Type B pancreatic cell (in vitro differentiated cells): Measurements from ENCODE around the gene HSP90AA1. TPM values are rescaled to one million over a fixed set of nuclear protein-coding genes. Genes with fewer than 3 reads are reported as not detected.
A peak's percentile ranks its signal among the peaks of the same experiment; 100 is the strongest.
"Not testable (repeated sequence)": the region's sequence is repeated elsewhere in the genome, so short reads cannot be mapped to it uniquely, and the experiment has no call there.

ENCODE experiments used
- DNase-seq: peaks from one replicate; pipeline ENCODE4 v3.0.0; 2021; ENCODE audit warnings: mixed read lengths; ENCODE audit not compliant: unreplicated experiment; ENCODE audit errors: extremely low spot score
- H3K27ac Mint-ChIP-seq: 2 replicates; pipeline ENCODE4 v1.8.0; 2021; ENCODE audit warnings: mild to moderate bottlenecking, mixed read lengths
- H3K27me3 Mint-ChIP-seq: 2 replicates; pipeline ENCODE4 v1.8.0; 2021; ENCODE audit warnings: mixed read lengths
- H3K36me3 Mint-ChIP-seq: 2 replicates; pipeline ENCODE4 v1.8.0; 2021; ENCODE audit warnings: mixed read lengths
- H3K4me1 Mint-ChIP-seq: one replicate; pipeline ENCODE4 v1.8.0; 2021; ENCODE audit warnings: mixed read lengths; ENCODE audit not compliant: unreplicated experiment
- H3K4me3 Mint-ChIP-seq: 2 replicates; pipeline ENCODE4 v1.8.0; 2021; ENCODE audit warnings: mild to moderate bottlenecking, mixed read lengths
- H3K9me3 Mint-ChIP-seq: 2 replicates; pipeline ENCODE4 v1.8.0; 2021; ENCODE audit warnings: mixed read lengths
- CTCF ChIP-seq: fragments of 200-600 bp; sonication (generic); conservative IDR thresholded peaks from 2 replicates; pipeline ENCODE4 v1.5.0; 2021; ENCODE audit warnings: antibody characterized with exemption, mild to moderate bottlenecking
- long read RNA-seq: library from polyadenylated mRNA; unstranded; transcript quantifications from one replicate; pipeline ENCODE4 v2.0.0, GENCODE V29; 2020
- total RNA-seq: library from RNA; stranded (reverse); gene quantifications from 2 replicates; pipeline ENCODE4 v1.2.1, GENCODE V29; 2021; ENCODE audit warnings: low replicate concordance

Gene HSP90AA1
- total RNA-seq = 585 and 652 TPM in 2 replicates
- long read RNA-seq, transcript HSP90AA1-201 (11 exons, 3,379 nt) = major isoform, 47 of 947 reads
- long read RNA-seq, transcript HSP90AA1-205 (2 exons, 429 nt) = minor isoform, 23 of 947 reads
- long read RNA-seq, partial matches to known transcripts = 865 of 947 reads
- long read RNA-seq, other reads (novel, unspliced or antisense) = 11 of 947 reads

GRCh38 chr14:102086972-102087761, at the start of gene HSP90AA1:
TSS of gene HSP90AA1 (minus strand) at chr14:102087044. CDS start at chr14:102086378, 666 bp downstream.
- DNase-seq = peak; percentile 97
- TF ChIP-seq CTCF = no peak
- H3K27me3 Mint-ChIP-seq = no peaks in the 10 kb centered on the region
- peaks cover 38% of the 10 kb centered on the region for H3K36me3 Mint-ChIP-seq
- peak within 1 kb of the TSS; percentile 98 for H3K4me3 Mint-ChIP-seq
- H3K9me3 Mint-ChIP-seq = no peaks in the 10 kb centered on the region
- peaks cover 46% of the 10 kb centered on the region for H3K4me1 Mint-ChIP-seq
- H3K27ac Mint-ChIP-seq = peak within 1 kb of the TSS; percentile 96

GRCh38 chr14:102135456-102135855, 48.6 kb upstream of the HSP90AA1 start:
- H3K4me1 Mint-ChIP-seq, H3K4me3 Mint-ChIP-seq, DNase-seq, H3K27ac Mint-ChIP-seq, H3K9me3 Mint-ChIP-seq, H3K27me3 Mint-ChIP-seq: not testable (repeated sequence)
- peaks cover 14% of the 10 kb centered on the region for H3K36me3 Mint-ChIP-seq

GRCh38 chr14:102134719-102135118, 47.9 kb upstream of the HSP90AA1 start:
- peaks cover 14% of the 10 kb centered on the region for H3K36me3 Mint-ChIP-seq
- H3K27me3 Mint-ChIP-seq, H3K27ac Mint-ChIP-seq, H3K4me1 Mint-ChIP-seq, H3K9me3 Mint-ChIP-seq, DNase-seq, H3K4me3 Mint-ChIP-seq: not testable (repeated sequence)

- H3K4me1 Mint-ChIP-seq, H3K4me3 Mint-ChIP-seq, H3K27me3 Mint-ChIP-seq, H3K9me3 Mint-ChIP-seq, DNase-seq, H3K27ac Mint-ChIP-seq: not testable (repeated sequence)
- peaks cover 14% of the 10 kb centered on the region for H3K36me3 Mint-ChIP-seq
Observed at GRCh38 chr14:102134021-102134420, 47.2 kb upstream of the HSP90AA1 start.

GRCh38 chr14:102131741-102132140, 44.9 kb upstream of the HSP90AA1 start:
- peaks cover 14% of the 10 kb centered on the region for H3K36me3 Mint-ChIP-seq
- DNase-seq = no peak
- no peaks in the 10 kb centered on the region for H3K4me1 Mint-ChIP-seq
- no peak for TF ChIP-seq CTCF
- H3K4me3 Mint-ChIP-seq = no peak overlapping the region
- no peak overlapping the region for H3K27ac Mint-ChIP-seq
- H3K9me3 Mint-ChIP-seq = no peaks in the 10 kb centered on the region
- H3K27me3 Mint-ChIP-seq = no peaks in the 10 kb centered on the region

GRCh38 chr14:102126807-102127455, 40.1 kb upstream of the HSP90AA1 start:
- no peak for DNase-seq
- Mint-ChIP-seq H3K4me1 (peaks cover 9% of the 10 kb centered on the region), H3K27me3 (no peaks in the 10 kb centered on the region), H3K27ac (peak overlapping the region; percentile 87), H3K36me3 (peaks cover 9% of the 10 kb centered on the region), H3K4me3 (no peak overlapping the region), H3K9me3 (no peaks in the 10 kb centered on the region)
- no peak for TF ChIP-seq CTCF

- H3K27ac Mint-ChIP-seq = peak overlapping the region; percentile 87
- peaks cover 9% of the 10 kb centered on the region for H3K4me1 Mint-ChIP-seq
- H3K27me3 Mint-ChIP-seq = no peaks in the 10 kb centered on the region
- no peak overlapping the region for H3K4me3 Mint-ChIP-seq
- H3K9me3 Mint-ChIP-seq = no peaks in the 10 kb centered on the region
- no peak for DNase-seq
- no peaks in the 10 kb centered on the region for H3K36me3 Mint-ChIP-seq
- TF ChIP-seq CTCF = no peak
Observed at GRCh38 chr14:102125546-102125945, 38.7 kb upstream of the HSP90AA1 start.
